Measurements from ENCODE around the gene SYDE1. TPM values are rescaled to one million over a fixed set of nuclear protein-coding genes. Genes with fewer than 3 reads are reported as not detected.

SYDE1 gene
- total and polyA plus RNA-seq, 2 experiments from 2014 or later: 4.1 to 21.4 TPM

DNA sequence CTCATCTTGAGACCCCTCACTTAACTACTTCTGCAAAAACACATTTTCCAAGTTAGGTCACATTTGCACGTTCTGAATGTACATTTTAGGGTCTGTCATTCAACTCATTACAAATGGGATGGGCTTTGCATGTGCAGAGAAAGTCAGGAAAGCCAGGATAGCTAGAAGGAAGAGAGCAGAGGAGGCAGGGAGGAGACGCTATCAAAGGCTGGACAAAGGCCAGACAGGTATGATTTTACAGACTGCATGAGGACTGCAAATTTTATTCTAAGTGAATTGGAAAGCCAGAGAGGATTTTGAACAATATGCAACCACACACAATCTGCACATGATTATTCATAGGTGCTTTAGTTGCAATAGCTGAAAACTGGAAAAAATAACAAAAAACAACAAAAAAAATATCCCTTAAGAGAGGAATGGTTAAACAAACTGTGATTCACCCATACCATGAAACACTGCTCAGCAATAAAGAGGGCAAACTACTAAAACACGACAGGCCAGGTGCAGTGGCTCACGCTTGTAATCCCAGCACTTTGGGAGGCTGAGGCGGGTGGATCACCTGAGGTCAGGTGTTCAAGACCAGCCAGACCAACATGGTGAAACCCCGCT lies 21.1 kb downstream of the SYDE1 start:
- H3K27me3 ChIP-seq (ENCODE audit: insufficient read depth): no peaks in the 10 kb centered on the region
- no peak overlapping the region for H3K4me2 ChIP-seq
- 0 out of 2 replicates have a peak, but pooled peaks cover 3% of the 10 kb centered on the region for H3K4me1 ChIP-seq (ENCODE audit: insufficient read depth)
- DNase-seq (ENCODE audit: low spot score) (no peak), ATAC-seq (no peak)
- 0 out of 2 replicates have a peak, but pooled peaks cover 6% of the 10 kb centered on the region for H3F3A ChIP-seq (replicated peaks; ENCODE audit: low read depth)
- Mint-ChIP-seq H3K9me3 (no peaks in the 10 kb centered on the region), H3K27ac (no peak overlapping the region), H3K4me3 (no peak overlapping the region), H3K36me3 (ENCODE audit: low read depth) (0 out of 3 replicates have a peak, but pooled peaks cover under 1% of the 10 kb centered on the region), H3K4me1 (peaks cover 6% of the 10 kb centered on the region; the same call in 1 of the 3 replicates), H3K27me3 (ENCODE audit: insufficient read depth, low read depth, poor library complexity) (peaks cover 23% of the 10 kb centered on the region)
- no peak overlapping the region for H2AFZ ChIP-seq
- H3K4me3 ChIP-seq: no peak overlapping the region
- no peaks in the 10 kb centered on the region for H3K9me2 ChIP-seq (ENCODE audit: insufficient read depth)
- no peaks in the 10 kb centered on the region for H3K36me3 ChIP-seq (ENCODE audit: insufficient read depth)
- H3K27ac ChIP-seq (ENCODE audit: low read depth): no peak overlapping the region
- no peaks in the 10 kb centered on the region for H4K20me1 ChIP-seq (replicated peaks; ENCODE audit: insufficient read depth)
- TF ChIP-seq EZH2phosphoT487 (IDR thresholded peaks at IDR 0.05; ENCODE audit: unreplicated experiment): no peak
- TF ChIP-seq ZNF114 (CRISPR knock-in tag; IDR thresholded peaks at IDR 0.05): no peak
- TF ChIP-seq EZH2 (IDR thresholded peaks at IDR 0.05; ENCODE audit: low read depth, unreplicated experiment): no peak
- TF ChIP-seq, protein P1, sequence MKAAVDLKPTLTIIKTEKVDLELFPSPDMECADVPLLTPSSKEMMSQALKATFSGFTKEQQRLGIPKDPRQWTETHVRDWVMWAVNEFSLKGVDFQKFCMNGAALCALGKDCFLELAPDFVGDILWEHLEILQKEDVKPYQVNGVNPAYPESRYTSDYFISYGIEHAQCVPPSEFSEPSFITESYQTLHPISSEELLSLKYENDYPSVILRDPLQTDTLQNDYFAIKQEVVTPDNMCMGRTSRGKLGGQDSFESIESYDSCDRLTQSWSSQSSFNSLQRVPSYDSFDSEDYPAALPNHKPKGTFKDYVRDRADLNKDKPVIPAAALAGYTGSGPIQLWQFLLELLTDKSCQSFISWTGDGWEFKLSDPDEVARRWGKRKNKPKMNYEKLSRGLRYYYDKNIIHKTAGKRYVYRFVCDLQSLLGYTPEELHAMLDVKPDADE (IDR thresholded peaks at IDR 0.05): no peak
- TF ChIP-seq, protein P2, sequence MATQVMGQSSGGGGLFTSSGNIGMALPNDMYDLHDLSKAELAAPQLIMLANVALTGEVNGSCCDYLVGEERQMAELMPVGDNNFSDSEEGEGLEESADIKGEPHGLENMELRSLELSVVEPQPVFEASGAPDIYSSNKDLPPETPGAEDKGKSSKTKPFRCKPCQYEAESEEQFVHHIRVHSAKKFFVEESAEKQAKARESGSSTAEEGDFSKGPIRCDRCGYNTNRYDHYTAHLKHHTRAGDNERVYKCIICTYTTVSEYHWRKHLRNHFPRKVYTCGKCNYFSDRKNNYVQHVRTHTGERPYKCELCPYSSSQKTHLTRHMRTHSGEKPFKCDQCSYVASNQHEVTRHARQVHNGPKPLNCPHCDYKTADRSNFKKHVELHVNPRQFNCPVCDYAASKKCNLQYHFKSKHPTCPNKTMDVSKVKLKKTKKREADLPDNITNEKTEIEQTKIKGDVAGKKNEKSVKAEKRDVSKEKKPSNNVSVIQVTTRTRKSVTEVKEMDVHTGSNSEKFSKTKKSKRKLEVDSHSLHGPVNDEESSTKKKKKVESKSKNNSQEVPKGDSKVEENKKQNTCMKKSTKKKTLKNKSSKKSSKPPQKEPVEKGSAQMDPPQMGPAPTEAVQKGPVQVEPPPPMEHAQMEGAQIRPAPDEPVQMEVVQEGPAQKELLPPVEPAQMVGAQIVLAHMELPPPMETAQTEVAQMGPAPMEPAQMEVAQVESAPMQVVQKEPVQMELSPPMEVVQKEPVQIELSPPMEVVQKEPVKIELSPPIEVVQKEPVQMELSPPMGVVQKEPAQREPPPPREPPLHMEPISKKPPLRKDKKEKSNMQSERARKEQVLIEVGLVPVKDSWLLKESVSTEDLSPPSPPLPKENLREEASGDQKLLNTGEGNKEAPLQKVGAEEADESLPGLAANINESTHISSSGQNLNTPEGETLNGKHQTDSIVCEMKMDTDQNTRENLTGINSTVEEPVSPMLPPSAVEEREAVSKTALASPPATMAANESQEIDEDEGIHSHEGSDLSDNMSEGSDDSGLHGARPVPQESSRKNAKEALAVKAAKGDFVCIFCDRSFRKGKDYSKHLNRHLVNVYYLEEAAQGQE (IDR thresholded peaks at IDR 0.05; ENCODE audit: unreplicated experiment): no peak
- H3K79me2 ChIP-seq (replicated peaks; ENCODE audit: insufficient read depth): peaks cover 10% of the 10 kb centered on the region

DNA sequence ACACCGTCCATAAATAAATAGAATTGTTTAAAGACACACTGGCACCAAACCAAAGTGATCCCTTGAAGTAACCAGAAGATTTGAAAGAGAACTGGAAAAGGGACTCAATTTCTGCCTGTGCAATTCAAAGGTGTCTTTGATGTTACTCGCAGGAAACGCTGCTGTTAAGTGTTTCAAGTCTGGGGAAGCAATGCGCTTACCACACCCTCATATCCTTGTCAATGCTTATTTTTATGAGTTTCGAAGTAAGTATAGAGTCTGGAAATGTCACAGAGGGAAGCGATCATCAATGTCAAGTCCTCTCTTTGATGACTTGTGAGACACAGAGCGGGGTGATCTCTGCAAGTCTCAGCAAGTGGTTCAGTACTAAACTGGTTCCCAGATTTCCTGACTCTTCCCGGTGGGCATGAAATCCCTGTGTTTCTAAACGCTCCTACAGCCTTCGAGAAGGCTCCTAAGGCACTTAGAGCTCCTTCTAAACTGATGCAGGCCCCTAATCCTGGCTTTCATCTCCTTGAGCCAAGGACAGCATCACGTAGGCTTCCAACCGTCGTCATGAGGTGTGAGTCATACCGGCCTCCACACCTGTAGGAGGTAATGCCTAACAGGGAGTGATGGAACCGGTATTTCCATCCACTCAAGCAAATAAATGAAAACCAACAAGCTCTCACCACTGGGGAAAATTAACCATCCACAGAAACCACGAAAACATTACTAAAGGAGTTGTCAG lies 22.8 kb downstream of the SYDE1 start:
- no peaks in the 10 kb centered on the region for H4K20me1 ChIP-seq (replicated peaks; ENCODE audit: insufficient read depth)
- no peak overlapping the region for H3K27ac ChIP-seq (ENCODE audit: low read depth)
- Mint-ChIP-seq H3K27ac (no peak overlapping the region), H3K27me3 (ENCODE audit: insufficient read depth, low read depth, poor library complexity) (peaks cover 13% of the 10 kb centered on the region), H3K4me3 (no peak overlapping the region), H3K9me3 (no peaks in the 10 kb centered on the region), H3K4me1 (no peaks in the 10 kb centered on the region), H3K36me3 (ENCODE audit: low read depth) (no peaks in the 10 kb centered on the region)
- H3K9me2 ChIP-seq (ENCODE audit: insufficient read depth): no peaks in the 10 kb centered on the region
- H3K27me3 ChIP-seq (ENCODE audit: insufficient read depth): no peaks in the 10 kb centered on the region
- DNase-seq (ENCODE audit: low spot score): no peak
- H3K4me3 ChIP-seq: no peak overlapping the region
- no peak for TF ChIP-seq NANOG (IDR thresholded peaks at IDR 0.05; ENCODE audit: borderline replicate concordance)
- H3K79me2 ChIP-seq (replicated peaks; ENCODE audit: insufficient read depth): no peaks in the 10 kb centered on the region
- no peak for ATAC-seq
- H3K4me1 ChIP-seq (ENCODE audit: insufficient read depth): no peaks in the 10 kb centered on the region
- peak overlapping the region; percentile 32; the same call in 1 of the 2 replicates for H2AFZ ChIP-seq
- no peak overlapping the region for H3K4me2 ChIP-seq
- H3F3A ChIP-seq (replicated peaks; ENCODE audit: low read depth): 0 out of 2 replicates have a peak, but pooled peaks cover 5% of the 10 kb centered on the region
- H3K36me3 ChIP-seq (ENCODE audit: insufficient read depth): no peaks in the 10 kb centered on the region
